Lung (tissue), 12 donors: ENCODE data around the gene SRRD. TPM values are rescaled to one million over a fixed set of nuclear protein-coding genes. Genes with fewer than 3 reads are reported as not detected.

Experiments
- ATAC-seq: fragments of 200-7000 bp; cut with Tn5 transposase; one replicate; pipeline ENCODE4 v1.9.1; 2020; ENCODE audit warnings: moderate number of reproducible peaks; ENCODE audit not compliant: insufficient read depth, low FRiP score
- DNase-seq, 3 donors: peaks; one replicate each; pipeline ENCODE4 v3.0.0-alpha.2; 2013 to 2017
- H3K27ac ChIP-seq, 2 donors: one replicate each; pipeline ENCODE4 v1.5.1; 2013; ENCODE audit warnings: mild to moderate bottlenecking in 2 of 2, moderate library complexity in 2 of 2, control low read depth in 1 of 2, inconsistent platforms in 1 of 2, low read depth in 1 of 2, low read length in 1 of 2
- H3K27me3 ChIP-seq, 3 donors: one replicate each; pipeline ENCODE4 v1.5.1; 2013; ENCODE audit warnings: low read length in 2 of 3; ENCODE audit not compliant: control insufficient read depth in 3 of 3, insufficient read depth in 3 of 3
- H3K36me3 ChIP-seq, 4 donors: one replicate each; pipeline ENCODE4 v1.5.1; 2013; ENCODE audit warnings: low read length in 4 of 4, mild to moderate bottlenecking in 1 of 4, moderate library complexity in 1 of 4; ENCODE audit not compliant: control insufficient read depth in 4 of 4, insufficient read depth in 4 of 4
- H3K4me1 ChIP-seq, 5 donors: one replicate each; pipeline ENCODE4 v1.5.1; 2013; ENCODE audit warnings: low read length in 5 of 5, mild to moderate bottlenecking in 2 of 5, moderate library complexity in 1 of 5; ENCODE audit not compliant: control insufficient read depth in 5 of 5, insufficient read depth in 5 of 5
- H3K4me3 ChIP-seq: one replicate; pipeline ENCODE4 v1.5.1; 2013; ENCODE audit warnings: mild to moderate bottlenecking, control low read depth, moderate library complexity
- H3K9ac ChIP-seq, 2 donors: one replicate each; pipeline ENCODE4 v1.5.1; 2013; ENCODE audit warnings: low read length in 2 of 2, control low read depth in 1 of 2; ENCODE audit not compliant: insufficient read depth in 1 of 2
- H3K9me3 ChIP-seq, 4 donors: one replicate each; pipeline ENCODE4 v1.5.1; 2013; ENCODE audit warnings: low read length in 3 of 4, mild to moderate bottlenecking in 1 of 4, moderate library complexity in 1 of 4; ENCODE audit not compliant: control insufficient read depth in 4 of 4, insufficient read depth in 3 of 4
- CTCF ChIP-seq: IDR thresholded peaks from 2 replicates; pipeline ENCODE4 v1.5.1; 2012; ENCODE audit warnings: mild to moderate bottlenecking; ENCODE audit errors: control extremely low read depth, extremely low read depth
- WGBS, 2 donors: extraction: QIAGEN DNeasy Blood & Tissue Kit; methylation state at CpG; one replicate each; pipeline ENCODE4 v1.1.7; 2013; 5-methylcytosine and 5-hydroxymethylcytosine counted together
- polyA plus RNA-seq, 2 donors: library from polyadenylated mRNA; stranded (reverse); fragments of 200-250 nt; gene quantifications; one replicate each; pipeline ENCODE4 v1.2.1, GENCODE V29; 2013
- total RNA-seq, 2 donors: library from RNA; depleted of rRNA in 1 of 2; stranded (reverse); fragments of >200 nt in 1 of 2; gene quantifications; one replicate each; pipeline ENCODE4 v1.2.1, GENCODE V29; 2014 to 2021
- donor health status: control.
- donor health status: control.
- donor health status: Bipolar disorder and iron deficiency.
- donor health status: healthy.
- donor health status: DM: yes; HTN: yes; CAD: no.

SRRD gene
- total and polyA plus RNA-seq, 4 donors = 8.5 to 17.6 (median 13.7) TPM

DNA sequence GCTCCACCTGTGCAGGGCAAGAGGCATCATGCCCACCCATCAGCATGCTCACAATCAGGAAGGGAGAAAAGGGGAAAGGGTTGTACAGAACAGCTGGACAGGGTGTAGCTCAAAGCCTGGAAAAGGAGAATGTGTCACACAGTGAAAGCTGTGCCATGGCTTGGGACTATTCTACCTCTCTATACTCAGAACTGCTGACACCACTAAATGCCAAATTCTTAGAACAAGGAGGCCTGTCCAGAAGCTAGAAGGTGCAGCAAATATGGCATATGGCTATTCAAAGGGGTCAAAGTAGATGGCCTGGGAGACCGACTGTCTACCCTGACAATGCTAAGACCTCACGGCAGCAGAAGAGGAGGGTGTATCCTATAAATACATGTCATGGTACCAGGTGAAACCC is 12.9 kb upstream of the SRRD start:
- no peaks in the 10 kb centered on the region for H3K27me3 ChIP-seq
- no peak overlapping the region for H3K4me3 ChIP-seq
- no peak for DNase-seq
- H3K9ac ChIP-seq = no peak overlapping the region
- H3K4me1 ChIP-seq = no peaks in the 10 kb centered on the region
- no peak for TF ChIP-seq CTCF
- H3K9me3 ChIP-seq = no peaks in the 10 kb centered on the region
- no peak for ATAC-seq
- H3K27ac ChIP-seq = no peak overlapping the region
- peaks cover 24 to 56% (median 46%) of the 10 kb centered on the region in 4 donors for H3K36me3 ChIP-seq
- 100% methylated on average over 2 of the region's 2 CpGs for WGBS, 2 donors

GRCh38 chr22:26471522-26471921 is 12.2 kb upstream of the SRRD start:
- Histone ChIP-seq H3K4me3 (no peak overlapping the region), H3K9me3 (no peaks in the 10 kb centered on the region), H3K36me3 (peaks cover 24 to 56% (median 43%) of the 10 kb centered on the region in 4 donors), H3K4me1 (no peaks in the 10 kb centered on the region), H3K27ac (peak overlapping the region in 1 of 2 donors; percentile 52), H3K9ac (no peak overlapping the region), H3K27me3 (no peaks in the 10 kb centered on the region)
- TF ChIP-seq CTCF = no peak
- peak; percentile 47 for ATAC-seq
- DNase-seq = no peak
- WGBS, 2 donors = 80 to 84% methylated on average over 5 of the region's 5 CpGs

DNA sequence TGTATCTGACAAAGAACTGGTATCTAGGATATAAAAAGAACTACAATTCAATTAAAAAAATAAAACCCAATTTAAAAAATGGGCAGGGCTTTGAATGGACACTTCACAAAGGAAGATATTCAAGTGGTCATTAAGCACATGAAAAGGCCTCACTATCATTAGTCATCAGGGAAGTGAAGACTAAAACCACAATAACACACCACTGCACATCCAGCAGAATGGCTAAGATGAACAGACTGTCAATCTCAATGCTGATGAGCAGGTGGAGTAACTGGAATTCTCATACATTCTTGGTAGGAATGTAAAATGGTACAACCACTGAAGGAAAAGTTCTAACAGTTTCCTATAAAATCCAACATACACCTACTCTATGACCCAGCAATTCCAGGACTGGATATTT is 9.0 kb upstream of the SRRD start:
- H3K4me3 ChIP-seq = no peak overlapping the region
- no peaks in the 10 kb centered on the region for H3K27me3 ChIP-seq
- H3K27ac ChIP-seq = no peak overlapping the region
- ATAC-seq = no peak
- H3K36me3 ChIP-seq = peaks cover 14 to 46% (median 36%) of the 10 kb centered on the region in 4 donors
- no peak for DNase-seq
- H3K9ac ChIP-seq = no peak overlapping the region
- no peaks in the 10 kb centered on the region for H3K9me3 ChIP-seq
- TF ChIP-seq CTCF = no peak
- peaks cover 0 to 5% (median 0%) of the 10 kb centered on the region in 5 donors for H3K4me1 ChIP-seq

GRCh38 chr22:26476705-26477340 is 6.9 kb upstream of the SRRD start:
- Histone ChIP-seq H3K27ac (no peak overlapping the region), H3K4me3 (no peak overlapping the region), H3K27me3 (no peaks in the 10 kb centered on the region), H3K9ac (no peak overlapping the region), H3K36me3 (peaks cover 3 to 33% (median 16%) of the 10 kb centered on the region in 4 donors), H3K9me3 (no peaks in the 10 kb centered on the region), H3K4me1 (peaks cover 0 to 18% (median 7%) of the 10 kb centered on the region in 5 donors)
- WGBS, 2 donors = 45 to 80% methylated on average over 4 of the region's 4 CpGs
- TF ChIP-seq CTCF = no peak
- ATAC-seq = no peak
- DNase-seq = no peak
